NK-92 treated with Interleukin-12 subunit alpha and Interleukin-12 subunit beta, amount 100 ng/mL, for 24 hours (cell line): Measurements from ENCODE around the gene FRMD4A.

Source experiments
- DNase-seq: peaks from one replicate; lab custom pipeline; 2025; lab: John Stamatoyannopoulos, UW

FRMD4A gene

DNA sequence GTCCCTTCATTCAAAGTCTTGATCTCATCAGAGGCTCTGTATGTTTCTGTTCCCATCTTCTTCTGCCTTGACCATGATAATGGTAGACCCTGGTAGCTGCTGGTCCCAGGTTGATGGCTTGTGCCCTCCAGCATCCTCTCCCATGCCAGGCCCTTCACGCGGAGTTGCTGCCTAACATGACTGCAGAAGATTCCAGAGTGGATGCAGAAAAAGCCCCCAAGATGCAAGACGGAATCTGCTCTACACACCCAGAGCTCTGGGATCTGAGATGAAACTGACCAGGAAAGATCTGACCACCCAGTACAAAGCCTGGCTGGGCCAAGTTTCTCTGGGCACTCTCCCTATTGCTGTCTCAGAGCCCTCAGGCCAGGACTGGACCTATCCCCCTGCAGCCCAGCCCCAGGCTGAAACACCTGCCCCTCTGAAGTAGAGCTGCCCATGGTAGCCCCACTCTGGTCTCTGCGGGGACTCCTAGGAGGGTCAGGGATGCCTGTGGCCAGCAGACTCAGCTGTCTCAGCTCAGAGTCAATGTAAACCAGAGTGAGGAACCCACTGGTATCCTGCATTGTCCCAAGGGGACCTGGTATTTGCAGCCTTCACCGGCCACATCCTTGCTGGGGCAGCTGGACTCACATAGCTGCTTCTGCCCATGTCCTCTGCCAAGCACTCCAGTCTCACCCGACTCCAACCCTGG, 9.5 kb upstream of the FRMD4A start:
- no peak for DNase-seq

DNA sequence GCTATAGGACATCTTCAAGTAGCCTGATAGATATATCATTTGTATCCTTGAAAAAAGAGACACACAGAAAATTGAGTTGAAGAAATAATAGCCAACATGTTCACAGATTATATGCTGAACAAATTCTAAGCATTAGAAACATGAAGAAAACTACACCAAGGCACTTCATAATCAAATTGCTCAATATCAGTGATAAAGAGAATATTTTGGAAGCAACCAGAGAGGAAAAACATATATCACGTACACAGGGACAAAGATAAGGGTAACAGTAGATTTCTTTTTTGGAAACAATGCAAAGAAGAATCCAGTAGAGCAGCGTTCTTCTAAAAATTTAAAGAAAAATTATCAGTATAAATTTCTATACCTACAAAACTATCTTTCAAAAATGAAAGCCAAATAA, 6.0 kb upstream of the FRMD4A start:
- DNase-seq = no peak

DNA sequence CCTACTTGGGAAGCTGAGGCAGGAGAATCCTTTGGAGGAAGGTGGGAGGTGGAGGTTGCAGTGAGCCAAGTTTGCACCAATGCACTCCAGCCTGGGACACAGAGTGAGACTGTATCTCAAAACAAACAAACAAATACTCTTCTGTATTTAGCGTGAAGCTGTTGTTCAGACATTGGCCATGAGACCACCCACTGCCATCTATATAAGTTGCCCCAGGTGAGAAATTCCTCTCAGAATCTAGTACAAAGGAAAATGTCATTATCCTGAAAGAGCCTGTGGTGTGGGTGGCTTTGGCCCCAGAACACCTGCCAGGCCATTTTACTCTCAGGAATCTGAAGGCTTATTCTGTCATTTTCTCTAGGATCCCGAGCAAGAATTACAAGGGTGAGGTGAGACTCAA, 4.0 kb upstream of the FRMD4A start:
- no peak for DNase-seq

DNA sequence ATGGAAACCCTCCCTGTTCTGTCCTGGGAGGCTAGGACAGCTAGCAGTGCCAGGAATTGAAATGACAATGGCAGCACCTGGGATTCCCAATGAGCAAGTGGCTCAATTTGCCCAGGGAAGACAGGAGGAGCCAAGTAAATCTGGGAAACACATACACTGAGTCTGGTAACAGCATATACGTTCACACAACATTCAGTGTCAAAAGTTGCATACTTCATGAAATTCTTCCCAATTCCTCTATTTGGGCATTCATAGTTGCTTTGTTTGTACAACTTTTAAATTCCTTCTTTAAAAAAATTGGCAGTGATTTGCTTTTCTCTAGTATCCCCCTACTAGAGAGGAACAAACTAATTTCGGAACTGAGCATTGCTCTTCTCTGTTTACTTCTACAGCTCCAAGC, 2.9 kb upstream of the FRMD4A start:
- no peak for DNase-seq

DNA sequence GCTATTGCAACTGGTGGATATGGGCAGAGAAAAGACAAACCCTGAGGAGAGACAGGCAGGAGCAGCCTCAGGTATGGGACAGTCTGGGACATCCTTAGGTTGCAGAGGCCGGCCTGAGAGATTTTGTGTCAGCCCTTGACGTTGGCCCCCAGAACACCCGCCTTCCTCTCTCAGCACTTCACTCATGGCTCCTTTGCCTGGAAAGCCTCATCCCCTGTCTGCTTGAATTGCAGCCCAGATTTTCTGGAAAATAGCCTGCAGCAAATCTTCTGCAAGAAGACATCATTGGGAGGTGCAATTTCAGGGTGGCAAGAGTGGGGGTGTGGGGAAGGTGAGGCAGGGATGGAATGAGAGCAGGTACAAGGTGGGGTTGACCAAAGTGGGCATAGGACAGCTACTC, 2.2 kb upstream of the FRMD4A start:
- DNase-seq = no peak

DNA sequence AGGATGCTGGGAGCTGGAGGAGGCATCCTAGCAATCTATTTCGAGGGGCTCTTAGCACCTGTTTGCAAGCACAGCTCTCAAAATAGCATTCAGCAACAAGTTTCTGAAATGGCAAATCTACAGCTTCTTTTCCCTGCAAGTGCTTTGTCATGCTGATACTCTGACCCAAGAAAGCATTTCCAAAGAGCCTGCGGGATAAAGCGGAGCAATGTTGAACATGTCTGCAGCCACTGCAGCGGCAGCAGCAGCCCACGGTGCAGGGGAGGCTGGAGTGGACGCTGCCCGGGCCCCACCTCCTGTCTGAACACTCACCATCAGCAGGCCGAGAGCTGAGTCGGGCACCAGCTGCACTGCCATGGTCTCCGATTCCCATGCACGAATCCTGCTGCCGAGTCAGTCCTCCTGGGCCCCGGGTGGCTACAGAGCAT, 964 bp downstream of the FRMD4A start:
- no peak for DNase-seq

DNA sequence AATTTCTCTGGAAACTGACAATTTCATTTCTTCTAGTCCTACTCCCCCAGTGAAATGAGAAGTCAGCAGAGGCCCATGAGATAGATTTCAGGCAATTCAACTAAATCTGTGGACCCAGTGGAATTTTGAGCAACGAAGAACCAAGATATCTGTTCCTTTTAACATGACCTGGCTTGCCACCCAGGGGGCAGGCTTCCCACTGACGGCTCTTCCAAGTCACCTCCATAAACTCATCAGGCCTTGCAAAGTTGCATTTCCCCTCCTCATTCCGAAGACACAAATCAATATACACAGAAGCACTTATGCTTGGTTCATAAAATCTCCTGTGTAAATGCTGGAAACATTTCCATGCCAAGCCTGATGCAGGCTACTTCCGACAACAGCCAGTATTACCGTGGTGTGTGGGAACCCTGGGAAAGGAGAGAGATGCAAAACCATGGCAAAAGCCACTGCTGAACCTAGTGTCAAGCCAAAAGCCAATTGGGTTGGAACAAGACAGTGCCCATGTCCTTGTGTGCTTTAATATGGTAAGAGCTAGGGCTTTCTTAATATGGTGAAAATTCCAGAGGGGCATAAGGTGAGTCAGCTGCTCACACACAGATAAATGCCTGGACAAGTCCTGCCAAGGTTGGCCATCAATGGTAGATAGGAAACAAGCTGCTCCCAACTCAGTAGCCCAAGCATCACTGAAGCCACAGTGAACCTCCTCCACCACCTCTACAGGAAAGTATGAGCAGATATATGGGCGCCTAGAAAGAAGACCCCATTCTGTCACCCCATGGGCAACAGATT, 1.6 kb downstream of the FRMD4A start:
- no peak for DNase-seq

DNA sequence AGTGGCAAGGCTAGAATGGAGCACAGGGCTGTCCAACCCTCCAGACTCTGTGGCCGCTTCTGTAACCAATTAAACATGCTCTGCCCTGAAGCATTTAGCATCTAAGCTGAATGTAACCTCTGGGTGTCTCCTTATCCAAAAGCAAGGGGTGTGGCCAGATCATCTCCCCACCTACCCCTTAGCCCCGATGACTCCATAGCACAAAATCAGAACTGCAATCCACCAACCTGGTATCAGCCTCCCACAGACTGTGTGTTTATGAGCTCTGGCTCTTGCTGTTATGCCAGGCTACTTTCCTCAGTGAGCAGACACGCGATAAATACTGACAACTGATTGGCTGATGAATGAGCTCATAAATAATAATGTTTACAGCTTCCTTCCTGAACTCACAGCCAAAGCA, 3.2 kb downstream of the FRMD4A start:
- DNase-seq = no peak

DNA sequence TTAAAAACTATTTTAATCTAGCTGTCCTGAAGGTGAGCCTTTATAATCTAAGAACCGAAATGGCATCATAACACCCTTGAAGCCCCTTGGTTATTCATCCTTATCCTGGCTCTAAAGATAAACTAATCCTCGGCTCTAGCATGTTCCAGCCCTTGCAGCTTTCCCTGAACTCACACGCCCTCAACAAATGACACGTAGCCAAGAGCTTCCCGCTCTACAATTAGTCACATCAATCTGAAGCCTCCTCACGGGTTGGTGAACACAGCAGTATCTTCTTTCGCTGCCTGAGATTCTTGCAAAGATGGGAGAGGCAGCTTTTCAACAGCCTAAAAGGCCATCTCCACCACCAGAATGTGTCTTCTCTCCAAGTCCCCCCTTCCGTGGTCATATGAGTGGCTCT, 4.1 kb downstream of the FRMD4A start:
- DNase-seq = no peak

DNA sequence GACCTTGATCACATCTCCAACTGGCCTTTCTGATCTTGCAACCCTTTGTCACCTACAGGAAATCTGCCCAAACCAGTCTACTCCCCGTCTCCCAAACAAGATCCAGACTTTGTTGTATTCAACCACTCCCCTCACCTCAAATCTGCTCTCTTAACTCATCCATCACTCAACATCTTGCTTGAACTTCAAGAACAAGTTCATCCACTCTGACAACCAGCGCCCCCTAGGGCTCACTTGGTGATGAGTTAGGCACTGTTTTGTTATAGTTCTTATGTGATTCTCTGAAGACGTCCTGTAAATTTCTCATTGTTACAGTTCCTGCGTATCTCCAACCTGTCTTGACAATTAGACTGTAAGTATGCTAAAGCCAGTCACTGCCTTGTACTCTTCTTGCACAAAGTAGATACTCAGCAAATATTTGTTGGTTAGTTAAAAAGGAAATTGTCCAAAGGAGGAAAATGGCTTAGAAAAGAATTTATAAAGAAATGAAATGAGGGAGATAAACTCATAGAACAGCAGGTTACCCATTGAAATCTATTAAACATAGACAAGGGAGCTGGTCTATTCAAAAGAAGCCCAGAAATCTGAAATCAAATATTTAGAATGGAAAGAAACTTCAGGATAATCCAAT, 5.3 kb downstream of the FRMD4A start:
- DNase-seq = no peak

DNA sequence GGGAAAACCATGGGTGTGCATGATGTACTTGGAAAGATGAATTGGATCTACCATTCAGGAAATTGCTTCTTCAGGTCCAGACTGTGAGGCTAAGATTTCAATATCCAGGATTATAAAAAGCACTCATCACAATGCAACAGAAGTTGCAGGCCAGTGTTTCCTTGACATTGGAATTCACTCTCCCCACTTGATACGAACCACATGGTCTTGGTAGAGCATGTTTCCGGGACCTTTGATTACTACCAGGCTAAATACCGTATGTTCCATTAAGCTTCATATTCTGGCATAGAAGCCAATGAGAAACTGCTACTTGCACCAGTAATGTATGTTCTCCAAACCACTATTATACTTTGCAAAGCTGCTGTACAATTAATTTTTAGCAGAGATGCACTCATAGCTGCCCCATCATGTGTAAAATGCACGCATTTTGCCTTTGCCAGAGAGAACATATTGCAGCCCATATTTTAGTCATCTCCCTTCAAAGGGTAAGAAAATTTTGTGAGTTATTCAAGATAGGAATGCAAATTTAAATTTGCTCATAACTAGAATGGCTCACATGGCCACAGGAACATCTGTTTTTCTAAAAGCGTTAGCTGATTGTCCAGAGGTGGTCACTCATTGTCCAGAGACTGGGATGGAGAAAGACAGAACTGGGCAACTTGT, 8.1 kb downstream of the FRMD4A start:
- DNase-seq = no peak

DNA sequence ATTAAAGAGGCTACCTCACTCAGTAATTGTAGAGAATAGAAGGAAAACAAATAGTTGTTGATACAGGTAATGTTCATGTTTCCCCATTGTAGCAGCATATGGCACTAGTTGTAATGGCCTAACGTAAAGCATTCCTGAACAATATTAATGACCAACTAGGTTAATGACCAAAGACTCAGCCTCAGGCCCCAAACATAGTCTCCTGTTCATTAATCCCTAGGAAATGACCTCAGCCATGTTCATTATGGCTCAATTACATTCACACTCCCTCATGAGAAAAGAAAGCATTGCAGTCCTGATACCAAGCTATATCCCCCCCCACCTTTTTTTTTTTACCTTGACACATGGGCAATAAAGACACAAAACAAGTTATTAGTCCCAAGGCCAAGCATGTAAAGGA, 12.7 kb downstream of the FRMD4A start:
- DNase-seq = no peak

DNA sequence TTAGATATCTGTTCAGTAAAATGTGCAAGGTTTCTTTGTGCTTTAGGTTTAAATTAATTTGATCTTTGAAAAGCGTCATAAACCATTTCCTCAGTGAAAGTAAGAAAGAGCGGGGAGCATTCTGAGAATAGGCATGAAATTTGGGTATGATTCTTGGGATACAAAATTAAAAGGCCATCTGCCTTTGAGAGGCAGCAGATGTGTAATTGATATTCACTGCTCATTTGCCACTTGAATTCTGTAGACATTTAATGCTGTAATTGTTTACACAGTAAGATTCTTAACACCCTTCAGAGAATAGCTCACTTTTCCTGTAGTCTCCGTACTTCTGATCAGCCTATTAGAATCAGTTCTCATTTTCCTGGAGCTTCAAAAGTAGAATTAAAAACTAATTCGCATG, 18.7 kb downstream of the FRMD4A start:
- DNase-seq = no peak

DNA sequence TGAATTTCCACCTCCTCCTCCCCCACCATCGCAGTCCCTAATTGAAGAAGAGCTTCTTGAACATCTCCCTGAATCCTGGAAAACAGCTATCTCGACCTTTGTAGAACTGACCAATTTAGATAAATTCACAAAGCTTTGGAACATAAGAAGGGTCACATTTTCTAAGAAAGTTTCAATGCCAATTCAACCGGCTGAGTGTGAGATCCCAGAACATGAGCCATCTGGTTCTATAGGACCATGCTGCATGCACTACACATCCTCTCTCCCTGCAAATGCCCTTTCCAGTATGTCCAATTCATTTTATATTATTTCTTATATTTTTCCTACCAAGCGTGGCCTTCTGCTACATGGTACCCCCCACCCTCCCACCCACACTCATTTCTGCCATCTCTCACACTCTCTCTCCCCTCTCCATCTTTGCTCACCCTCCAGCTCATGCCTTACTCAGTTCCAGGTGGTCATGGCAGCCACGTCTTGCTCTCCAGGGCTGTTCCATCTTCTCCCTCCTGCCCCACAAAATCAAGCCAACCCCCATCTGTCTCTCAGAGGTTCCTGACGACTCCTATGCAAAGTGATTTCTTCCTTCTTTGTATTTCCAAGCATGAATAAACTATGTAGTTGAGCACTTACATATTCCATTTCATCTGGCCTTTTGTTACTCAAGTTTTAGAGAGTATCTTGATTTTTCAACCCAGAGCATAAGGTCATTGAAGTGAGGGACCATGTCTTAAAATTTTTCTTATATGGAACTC, 19.3 kb downstream of the FRMD4A start:
- no peak for DNase-seq

DNA sequence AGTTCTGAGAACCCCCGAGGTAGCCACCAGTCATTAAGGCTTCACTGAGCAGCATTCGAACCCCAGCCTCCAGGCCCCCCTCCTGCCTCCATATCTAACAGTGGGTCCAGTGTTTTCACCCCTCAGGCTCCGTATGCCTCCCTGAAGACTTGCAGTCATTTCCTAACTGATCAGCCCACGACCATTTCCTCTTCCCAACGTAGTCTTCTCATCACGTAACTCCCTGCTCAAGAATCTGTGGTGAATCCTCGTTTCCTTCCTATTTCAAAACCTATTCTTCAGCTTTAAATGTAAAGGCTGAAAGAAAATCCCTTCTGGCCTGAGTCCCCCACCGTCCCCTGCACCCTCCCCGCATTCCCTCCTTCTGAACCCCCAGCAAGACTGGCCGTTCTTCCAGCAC, 21.1 kb downstream of the FRMD4A start:
- no peak for DNase-seq

DNA sequence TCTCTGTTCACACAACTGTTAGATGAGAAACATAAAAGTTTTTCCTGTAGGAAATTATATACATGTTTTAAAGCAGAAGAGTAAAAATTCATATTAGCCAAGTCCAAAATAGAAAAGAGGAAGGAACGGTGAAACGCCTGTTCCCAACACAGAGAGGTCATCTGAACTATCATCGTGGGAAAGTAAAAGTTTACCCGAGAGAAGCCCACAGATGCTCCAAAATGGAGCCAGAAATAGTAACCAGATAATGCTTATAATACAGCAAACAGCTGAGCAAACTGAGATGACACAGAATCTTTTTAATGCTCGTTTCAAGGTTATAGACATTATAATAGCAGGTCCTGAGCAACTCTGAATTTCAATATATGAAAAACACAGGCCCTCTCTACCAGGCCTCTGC, 24.5 kb downstream of the FRMD4A start:
- DNase-seq = no peak

DNA sequence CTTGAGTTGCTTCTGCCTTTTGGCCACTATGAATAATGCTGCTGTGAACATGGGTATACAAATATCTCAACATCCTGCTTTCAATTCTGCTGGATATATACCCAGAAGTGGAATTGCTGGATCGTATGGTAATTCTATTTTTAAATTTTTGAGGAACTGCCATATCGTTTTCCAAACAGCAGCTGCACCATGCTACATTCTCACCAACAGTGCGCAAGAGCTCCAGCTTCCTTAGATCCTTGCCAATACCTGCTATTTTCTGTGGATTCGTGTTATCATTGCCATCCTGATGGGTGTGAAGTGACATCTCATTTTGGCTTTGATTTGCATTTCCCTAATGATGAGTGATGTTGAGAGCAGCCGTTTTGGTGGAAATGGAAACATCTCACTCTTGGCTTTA, 26.7 kb downstream of the FRMD4A start:
- DNase-seq = no peak

DNA sequence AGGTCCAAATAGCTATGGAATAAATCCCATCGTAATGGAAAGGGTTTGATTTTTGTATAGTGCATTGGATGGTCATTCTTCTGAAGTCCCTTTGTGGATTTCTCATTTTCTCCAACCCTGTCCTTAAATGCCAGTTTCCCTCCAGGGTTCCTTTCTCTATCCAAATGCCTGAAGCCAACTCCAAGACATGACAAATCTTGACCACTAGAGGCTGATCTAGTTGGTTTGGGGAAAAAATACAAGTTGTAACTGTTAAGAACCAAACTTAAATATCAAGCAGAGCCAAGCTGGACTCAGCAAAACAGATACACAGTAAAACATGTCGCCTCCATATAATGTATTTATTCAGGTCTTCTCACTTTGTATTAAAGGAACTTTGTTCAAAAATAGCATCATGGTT, 28.7 kb downstream of the FRMD4A start:
- DNase-seq = no peak

DNA sequence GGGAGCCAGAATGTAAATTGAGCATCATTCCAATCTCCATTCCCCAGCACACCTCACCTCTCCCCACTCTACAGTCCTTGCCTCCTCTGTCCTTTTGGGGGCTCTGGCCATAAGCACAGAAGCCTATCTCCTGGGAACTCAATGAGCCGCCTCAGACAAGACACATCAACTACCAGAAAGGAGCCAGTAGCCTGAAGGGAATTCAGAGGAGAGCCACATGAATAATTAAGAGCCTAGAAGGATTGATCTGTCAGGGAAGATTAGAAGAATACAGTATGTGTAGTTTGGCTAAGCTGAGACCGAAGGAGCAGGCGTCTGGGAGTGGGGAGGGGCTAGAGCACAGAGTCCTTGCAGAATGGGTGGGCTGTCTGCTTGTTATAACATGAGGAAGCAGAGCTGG, 31.2 kb downstream of the FRMD4A start:
- no peak for DNase-seq

DNA sequence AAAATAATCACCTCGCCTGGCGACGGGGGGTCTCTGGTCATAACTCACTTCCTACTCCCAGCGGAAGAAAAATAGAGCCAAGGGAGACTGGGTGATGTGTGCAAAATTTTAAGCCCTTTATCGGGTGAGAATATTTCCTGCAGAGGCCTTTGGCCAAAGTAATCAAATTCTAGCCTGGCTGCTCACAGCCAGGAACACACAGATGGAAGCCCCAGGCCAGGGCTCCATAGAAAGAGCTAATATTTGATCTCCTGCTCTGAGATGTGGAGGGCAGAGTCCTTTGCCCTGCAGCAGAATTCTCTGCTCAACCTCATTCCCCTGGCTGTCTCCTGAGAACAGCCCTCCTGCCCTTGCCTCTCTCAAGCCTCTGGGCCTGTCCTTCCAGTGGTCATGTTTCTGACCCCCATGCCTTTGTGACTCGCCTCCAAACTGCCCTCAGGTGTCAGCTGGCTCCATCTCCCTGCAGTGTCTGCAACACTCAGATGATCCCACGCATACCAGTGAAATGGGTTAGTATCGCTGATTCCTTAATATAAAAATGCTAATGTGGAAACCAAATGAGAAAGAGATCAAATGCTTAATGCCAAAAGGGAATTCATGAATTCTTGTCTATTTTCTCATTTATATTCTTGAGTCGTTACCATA, 34.5 kb downstream of the FRMD4A start:
- DNase-seq = no peak

DNA sequence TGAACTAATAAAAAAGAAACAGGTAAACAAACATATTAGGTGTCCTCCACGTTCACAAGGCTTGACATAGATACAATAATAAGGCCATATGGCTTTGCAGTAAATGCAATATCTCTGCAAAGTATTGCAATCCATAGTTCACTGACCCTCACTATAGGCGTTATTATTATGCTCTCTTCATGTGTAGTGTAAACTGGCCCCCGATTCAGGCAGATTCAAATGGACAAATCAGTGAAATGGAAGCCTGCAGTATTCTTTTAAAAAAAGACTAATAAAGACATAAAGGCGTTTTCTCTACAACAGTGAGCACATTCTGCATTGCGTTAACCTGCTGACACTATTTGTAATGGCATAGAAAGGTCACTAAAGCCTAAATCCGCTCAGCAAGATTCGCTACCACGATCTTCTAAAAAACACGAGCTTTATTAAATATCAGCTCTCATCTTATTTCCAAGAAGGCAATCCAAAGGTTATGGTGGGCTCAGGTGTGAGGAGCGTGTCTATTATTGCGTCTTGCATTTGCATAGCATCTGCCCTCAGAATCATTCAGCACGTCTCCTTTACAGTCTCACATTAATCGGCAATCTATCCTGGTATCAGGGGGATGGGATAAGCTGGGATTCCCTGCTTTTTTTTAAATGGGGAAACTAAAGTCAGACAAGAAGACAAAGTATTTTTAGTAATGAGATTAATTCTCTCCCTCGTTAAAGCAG, 36.2 kb downstream of the FRMD4A start:
- DNase-seq = no peak
